ENCODE measurements around the gene PRRC2B. TPM values are rescaled to one million over a fixed set of nuclear protein-coding genes. Genes with fewer than 3 reads are reported as not detected.

PRRC2B gene
- total and polyA plus RNA-seq, 2 of the 13 experiments (the other 11 are each of a cell fraction or from before 2014, with no cell fraction given), result 20.8 to 37.4 TPM

DNA sequence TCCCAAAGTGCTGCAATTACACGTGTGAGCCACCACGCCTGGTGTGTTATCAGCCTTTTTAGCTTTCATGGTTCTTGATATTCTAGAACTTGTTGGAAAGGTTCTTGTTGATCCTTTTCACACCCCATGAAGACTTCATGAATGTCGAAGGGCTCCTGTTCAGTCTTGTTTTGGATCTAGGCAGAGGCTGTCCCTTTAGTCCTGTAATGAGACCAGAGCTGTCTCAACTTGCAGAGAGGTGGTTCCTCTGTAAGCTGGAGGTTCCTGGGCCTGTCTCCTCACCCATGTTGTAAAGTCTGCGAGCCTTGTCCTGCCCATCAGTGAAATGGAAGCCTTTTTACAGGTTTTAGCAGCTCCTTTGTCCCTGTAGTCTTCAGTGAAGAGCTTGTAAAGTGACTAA is 38.2 kb downstream of the PRRC2B start:
- FAIRE-seq (no peak), DNase-seq (ENCODE audit: low spot score) (no peak), ATAC-seq (no peak)
- Histone ChIP-seq H3K79me2 (ENCODE audit: insufficient read depth, low read length) (peaks cover 56% of the 10 kb centered on the region), H2AFZ (ENCODE audit: low read length) (no peak overlapping the region), H3K36me3 (replicated peaks in 1 of 2; ENCODE audit: control insufficient read depth in 1 of 2, insufficient read depth in 2 of 2, low read length in 2 of 2) (peaks cover 27 to 58% of the 10 kb centered on the region in 2 experiments), H3K27ac (ENCODE audit: extremely low read length, insufficient read depth, low read length) (no peak overlapping the region), H3K4me2 (ENCODE audit: low read depth, low read length) (no peak overlapping the region), H4K20me1 (ENCODE audit: insufficient read depth, low read length) (peaks cover 45% of the 10 kb centered on the region), H3K9ac (ENCODE audit: insufficient read depth, low read depth, low read length) (no peak overlapping the region), H3K4me3 (replicated peaks in 1 of 3; ENCODE audit: insufficient read depth in 1 of 3, low read depth in 2 of 3, low read length in 3 of 3) (no peak overlapping the region), H3K27me3 (ENCODE audit: control insufficient read depth in 1 of 2, insufficient read depth in 2 of 2, low read length in 2 of 2) (no peaks in the 10 kb centered on the region), H3K9me3 (ENCODE audit: low read length) (no peaks in the 10 kb centered on the region), H3K4me1 (ENCODE audit: insufficient read depth, low read length) (no peaks in the 10 kb centered on the region)
- no TSS peak for BruUV-seq (replicated peaks)
- POLR2A ChIA-PET, result no interaction called here
- intact Hi-C loops (cut with micrococcal nuclease; ENCODE audit: unreplicated experiment), result no loop called here
- in situ Hi-C loops (cut with HindIII; ENCODE audit: extremely low pct_ligation_motif_present, low pct_unique_long_range_greater_than_20kb), result no loop called here
- WGBS (ENCODE audit: low lambda C conversion rate), result 95% methylated on average over 4 of the region's 4 CpGs
- CTCF ChIA-PET (ENCODE audit: low intra/inter-chr PET ratio, low total read pairs), result no interaction called here
- TF ChIP-seq TAF15 (IDR thresholded peaks at IDR 0.05; ENCODE audit: low read depth, low read length, poor library complexity, severe bottlenecking) (no peak), CCDC6 (CRISPR knock-in tag; IDR thresholded peaks at IDR 0.05) (no peak), ZNF614 (CRISPR knock-in tag; IDR thresholded peaks at IDR 0.05; ENCODE audit: borderline replicate concordance) (no peak), ZNF780A (CRISPR knock-in tag; IDR thresholded peaks at IDR 0.05) (no peak), ZFP62 (CRISPR knock-in tag; IDR thresholded peaks at IDR 0.05) (no peak), ZSCAN21 (CRISPR knock-in tag; IDR thresholded peaks at IDR 0.05; ENCODE audit: borderline replicate concordance) (no peak), ZNF10 (CRISPR knock-in tag; IDR thresholded peaks at IDR 0.05; ENCODE audit: borderline replicate concordance, low read depth) (no peak), AKAP8 (CRISPR knock-in tag; IDR thresholded peaks at IDR 0.05) (no peak), ZSCAN30 (CRISPR knock-in tag; IDR thresholded peaks at IDR 0.05) (no peak)
- TF ChIP-seq, protein P1, sequence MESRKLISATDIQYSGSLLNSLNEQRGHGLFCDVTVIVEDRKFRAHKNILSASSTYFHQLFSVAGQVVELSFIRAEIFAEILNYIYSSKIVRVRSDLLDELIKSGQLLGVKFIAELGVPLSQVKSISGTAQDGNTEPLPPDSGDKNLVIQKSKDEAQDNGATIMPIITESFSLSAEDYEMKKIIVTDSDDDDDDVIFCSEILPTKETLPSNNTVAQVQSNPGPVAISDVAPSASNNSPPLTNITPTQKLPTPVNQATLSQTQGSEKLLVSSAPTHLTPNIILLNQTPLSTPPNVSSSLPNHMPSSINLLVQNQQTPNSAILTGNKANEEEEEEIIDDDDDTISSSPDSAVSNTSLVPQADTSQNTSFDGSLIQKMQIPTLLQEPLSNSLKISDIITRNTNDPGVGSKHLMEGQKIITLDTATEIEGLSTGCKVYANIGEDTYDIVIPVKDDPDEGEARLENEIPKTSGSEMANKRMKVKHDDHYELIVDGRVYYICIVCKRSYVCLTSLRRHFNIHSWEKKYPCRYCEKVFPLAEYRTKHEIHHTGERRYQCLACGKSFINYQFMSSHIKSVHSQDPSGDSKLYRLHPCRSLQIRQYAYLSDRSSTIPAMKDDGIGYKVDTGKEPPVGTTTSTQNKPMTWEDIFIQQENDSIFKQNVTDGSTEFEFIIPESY (CRISPR knock-in tag; IDR thresholded peaks at IDR 0.05), result no peak
- TF ChIP-seq, protein P2, sequence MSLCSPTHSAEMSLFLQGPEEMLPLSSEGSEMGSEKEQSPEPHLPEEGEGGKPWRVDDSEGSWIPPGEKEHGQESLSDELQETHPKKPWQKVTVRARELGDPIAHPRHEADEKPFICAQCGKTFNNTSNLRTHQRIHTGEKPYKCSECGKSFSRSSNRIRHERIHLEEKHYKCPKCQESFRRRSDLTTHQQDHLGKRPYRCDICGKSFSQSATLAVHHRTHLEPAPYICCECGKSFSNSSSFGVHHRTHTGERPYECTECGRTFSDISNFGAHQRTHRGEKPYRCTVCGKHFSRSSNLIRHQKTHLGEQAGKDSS (CRISPR knock-in tag; IDR thresholded peaks at IDR 0.05; ENCODE audit: borderline replicate concordance, low read depth), result no peak
- TF ChIP-seq, protein P3, sequence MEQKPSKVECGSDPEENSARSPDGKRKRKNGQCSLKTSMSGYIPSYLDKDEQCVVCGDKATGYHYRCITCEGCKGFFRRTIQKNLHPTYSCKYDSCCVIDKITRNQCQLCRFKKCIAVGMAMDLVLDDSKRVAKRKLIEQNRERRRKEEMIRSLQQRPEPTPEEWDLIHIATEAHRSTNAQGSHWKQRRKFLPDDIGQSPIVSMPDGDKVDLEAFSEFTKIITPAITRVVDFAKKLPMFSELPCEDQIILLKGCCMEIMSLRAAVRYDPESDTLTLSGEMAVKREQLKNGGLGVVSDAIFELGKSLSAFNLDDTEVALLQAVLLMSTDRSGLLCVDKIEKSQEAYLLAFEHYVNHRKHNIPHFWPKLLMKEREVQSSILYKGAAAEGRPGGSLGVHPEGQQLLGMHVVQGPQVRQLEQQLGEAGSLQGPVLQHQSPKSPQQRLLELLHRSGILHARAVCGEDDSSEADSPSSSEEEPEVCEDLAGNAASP (CRISPR knock-in tag; IDR thresholded peaks at IDR 0.05; ENCODE audit: borderline replicate concordance), result no peak
- TF ChIP-seq, protein P4, sequence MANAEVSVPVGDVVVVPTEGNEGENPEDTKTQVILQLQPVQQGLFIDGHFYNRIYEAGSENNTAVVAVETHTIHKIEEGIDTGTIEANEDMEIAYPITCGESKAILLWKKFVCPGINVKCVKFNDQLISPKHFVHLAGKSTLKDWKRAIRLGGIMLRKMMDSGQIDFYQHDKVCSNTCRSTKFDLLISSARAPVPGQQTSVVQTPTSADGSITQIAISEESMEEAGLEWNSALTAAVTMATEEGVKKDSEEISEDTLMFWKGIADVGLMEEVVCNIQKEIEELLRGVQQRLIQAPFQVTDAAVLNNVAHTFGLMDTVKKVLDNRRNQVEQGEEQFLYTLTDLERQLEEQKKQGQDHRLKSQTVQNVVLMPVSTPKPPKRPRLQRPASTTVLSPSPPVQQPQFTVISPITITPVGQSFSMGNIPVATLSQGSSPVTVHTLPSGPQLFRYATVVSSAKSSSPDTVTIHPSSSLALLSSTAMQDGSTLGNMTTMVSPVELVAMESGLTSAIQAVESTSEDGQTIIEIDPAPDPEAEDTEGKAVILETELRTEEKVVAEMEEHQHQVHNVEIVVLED (CRISPR knock-in tag; IDR thresholded peaks at IDR 0.05; ENCODE audit: borderline replicate concordance), result no peak
- TF ChIP-seq, protein P5, sequence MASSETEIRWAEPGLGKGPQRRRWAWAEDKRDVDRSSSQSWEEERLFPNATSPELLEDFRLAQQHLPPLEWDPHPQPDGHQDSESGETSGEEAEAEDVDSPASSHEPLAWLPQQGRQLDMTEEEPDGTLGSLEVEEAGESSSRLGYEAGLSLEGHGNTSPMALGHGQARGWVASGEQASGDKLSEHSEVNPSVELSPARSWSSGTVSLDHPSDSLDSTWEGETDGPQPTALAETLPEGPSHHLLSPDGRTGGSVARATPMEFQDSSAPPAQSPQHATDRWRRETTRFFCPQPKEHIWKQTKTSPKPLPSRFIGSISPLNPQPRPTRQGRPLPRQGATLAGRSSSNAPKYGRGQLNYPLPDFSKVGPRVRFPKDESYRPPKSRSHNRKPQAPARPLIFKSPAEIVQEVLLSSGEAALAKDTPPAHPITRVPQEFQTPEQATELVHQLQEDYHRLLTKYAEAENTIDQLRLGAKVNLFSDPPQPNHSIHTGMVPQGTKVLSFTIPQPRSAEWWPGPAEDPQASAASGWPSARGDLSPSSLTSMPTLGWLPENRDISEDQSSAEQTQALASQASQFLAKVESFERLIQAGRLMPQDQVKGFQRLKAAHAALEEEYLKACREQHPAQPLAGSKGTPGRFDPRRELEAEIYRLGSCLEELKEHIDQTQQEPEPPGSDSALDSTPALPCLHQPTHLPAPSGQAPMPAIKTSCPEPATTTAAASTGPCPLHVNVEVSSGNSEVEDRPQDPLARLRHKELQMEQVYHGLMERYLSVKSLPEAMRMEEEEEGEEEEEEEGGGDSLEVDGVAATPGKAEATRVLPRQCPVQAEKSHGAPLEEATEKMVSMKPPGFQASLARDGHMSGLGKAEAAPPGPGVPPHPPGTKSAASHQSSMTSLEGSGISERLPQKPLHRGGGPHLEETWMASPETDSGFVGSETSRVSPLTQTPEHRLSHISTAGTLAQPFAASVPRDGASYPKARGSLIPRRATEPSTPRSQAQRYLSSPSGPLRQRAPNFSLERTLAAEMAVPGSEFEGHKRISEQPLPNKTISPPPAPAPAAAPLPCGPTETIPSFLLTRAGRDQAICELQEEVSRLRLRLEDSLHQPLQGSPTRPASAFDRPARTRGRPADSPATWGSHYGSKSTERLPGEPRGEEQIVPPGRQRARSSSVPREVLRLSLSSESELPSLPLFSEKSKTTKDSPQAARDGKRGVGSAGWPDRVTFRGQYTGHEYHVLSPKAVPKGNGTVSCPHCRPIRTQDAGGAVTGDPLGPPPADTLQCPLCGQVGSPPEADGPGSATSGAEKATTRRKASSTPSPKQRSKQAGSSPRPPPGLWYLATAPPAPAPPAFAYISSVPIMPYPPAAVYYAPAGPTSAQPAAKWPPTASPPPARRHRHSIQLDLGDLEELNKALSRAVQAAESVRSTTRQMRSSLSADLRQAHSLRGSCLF (CRISPR knock-in tag; IDR thresholded peaks at IDR 0.05; ENCODE audit: borderline replicate concordance), result no peak
